Tibial artery (tissue), 4 donors: ENCODE results near the gene TBCD.

Experiments
- DNase-seq, 2 donors: peaks; one replicate each; pipeline ENCODE4 v3.0.0-alpha.2; 2019
- H3K27ac ChIP-seq, 2 donors: fragments of 200-600 bp; sonication (generic) in 1 of 2; 1 replicate in 1 of 2; 2 replicates in 1 of 2; pipeline ENCODE4 v1.5.1; 2018 to 2019; ENCODE audit warnings: mild to moderate bottlenecking in 1 of 2
- H3K27me3 ChIP-seq, 2 donors: fragments of 200-600 bp; sonication (generic) in 1 of 2; one replicate each; pipeline versions ENCODE4 v1.5.1 to v1.6.0; 2016 to 2019
- H3K36me3 ChIP-seq, 3 donors: fragments of 200-600 bp; sonication (generic) in 2 of 3; one replicate each; pipeline ENCODE4 v1.5.1; 2016 to 2019; ENCODE audit warnings: mild to moderate bottlenecking in 2 of 3
- H3K4me1 ChIP-seq, 4 donors: fragments of 200-600 bp; sonication (generic) in 2 of 4; 1 replicate in 3 of 4; 2 replicates in 1 of 4; pipeline ENCODE4 v1.5.1; 2016 to 2019
- H3K4me3 ChIP-seq, 2 donors: fragments of 200-600 bp; sonication (generic) in 1 of 2; 1 replicate in 1 of 2; 2 replicates in 1 of 2; pipeline ENCODE4 v1.5.1; 2018 to 2019; ENCODE audit warnings: mild to moderate bottlenecking in 2 of 2
- H3K9me3 ChIP-seq, 3 donors: fragments of 200-600 bp; sonication (generic) in 1 of 3; one replicate each; pipeline ENCODE4 v1.5.1; 2016 to 2019
- CTCF ChIP-seq, 2 experiments: fragments of 200-600 bp in 1 of 2; fragments of 450-650 bp in 1 of 2; IDR thresholded peaks; one replicate each; pipeline ENCODE4 v1.5.1; 2017 to 2019; ENCODE audit warnings: antibody characterized with exemption in 2 of 2, mild to moderate bottlenecking in 1 of 2, moderate library complexity in 1 of 2
- intact Hi-C: fragments of 100-400 bp; cut with DNase I; formaldehyde crosslinking; loops from one replicate; pipeline ENCODE4 v1.15.0; 2023; ENCODE audit warnings: low total_unique reads

The TBCD gene

DNA sequence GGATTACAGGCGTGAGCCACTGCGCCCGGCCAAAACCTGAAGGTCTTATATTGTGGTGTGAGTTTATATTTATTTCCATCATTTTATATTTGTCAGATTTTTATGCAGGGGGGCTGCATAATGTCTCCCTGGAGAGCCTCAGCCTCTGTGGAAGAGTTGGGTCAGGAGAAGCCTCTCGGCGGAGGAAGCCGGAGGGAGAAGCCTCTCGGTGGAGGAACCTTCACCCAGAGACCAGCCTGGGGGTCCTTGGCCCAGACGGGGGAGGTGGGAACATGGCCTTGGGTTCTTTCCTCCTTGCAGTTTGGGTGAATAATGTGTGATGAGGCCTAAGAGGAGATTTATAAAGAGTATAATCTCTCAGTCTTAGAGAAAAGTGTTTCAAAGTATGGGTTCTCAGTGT lies 110.3 kb downstream of the TBCD start:
- Histone ChIP-seq H3K4me1 (peaks cover 0 to 41% (median 0%) of the 10 kb centered on the region in 4 donors), H3K36me3 (peaks cover 0 to 5% (median 0%) of the 10 kb centered on the region in 3 donors), H3K4me3 (no peak overlapping the region), H3K9me3 (no peaks in the 10 kb centered on the region), H3K27ac (no peak overlapping the region), H3K27me3 (no peaks in the 10 kb centered on the region)
- no peak for TF ChIP-seq CTCF (IDR thresholded peaks at IDR 0.05)
- intact Hi-C loops = no loop called here
- no peak for DNase-seq

DNA sequence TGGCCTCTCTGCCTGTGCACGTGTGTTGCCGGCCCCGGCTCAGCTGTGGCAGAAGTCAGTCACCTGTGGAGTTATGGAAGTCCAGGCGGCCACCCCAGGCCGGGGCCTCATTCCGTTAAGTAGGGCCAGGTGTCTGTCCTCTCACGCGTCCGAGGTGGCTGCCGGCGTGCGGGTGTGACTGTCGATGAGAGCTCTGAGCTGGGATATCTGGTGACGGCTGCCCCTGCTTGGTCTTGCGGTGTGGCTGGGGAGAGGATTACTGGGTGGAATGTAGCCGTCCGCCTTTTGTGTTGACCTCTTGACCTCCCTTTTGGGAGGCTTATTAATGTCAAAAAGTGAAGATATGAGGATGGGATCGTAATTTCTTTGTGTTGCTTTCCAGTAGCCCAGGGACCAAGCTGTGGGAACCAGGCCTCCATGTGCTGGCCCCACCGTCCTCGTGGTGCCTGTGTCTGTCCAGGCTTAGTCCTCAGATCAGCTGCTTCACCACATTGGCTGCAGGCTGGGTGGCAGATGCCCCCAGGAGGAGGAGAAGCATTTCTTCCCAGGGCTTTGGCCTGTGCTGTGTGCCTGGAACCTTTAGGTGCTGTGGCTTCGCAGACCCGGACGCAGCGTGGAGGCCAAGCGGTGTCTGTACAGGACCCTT lies 111.0 kb downstream of the TBCD start:
- no peak for DNase-seq
- intact Hi-C loops = no loop called here
- H3K36me3 ChIP-seq = peaks cover 0 to 5% (median 0%) of the 10 kb centered on the region in 3 donors
- H3K9me3 ChIP-seq = no peaks in the 10 kb centered on the region
- no peaks in the 10 kb centered on the region for H3K27me3 ChIP-seq
- peaks cover 0 to 42% (median 0%) of the 10 kb centered on the region in 4 donors for H3K4me1 ChIP-seq
- no peak for TF ChIP-seq CTCF (IDR thresholded peaks at IDR 0.05)
- no peak overlapping the region for H3K27ac ChIP-seq
- no peak overlapping the region for H3K4me3 ChIP-seq

DNA sequence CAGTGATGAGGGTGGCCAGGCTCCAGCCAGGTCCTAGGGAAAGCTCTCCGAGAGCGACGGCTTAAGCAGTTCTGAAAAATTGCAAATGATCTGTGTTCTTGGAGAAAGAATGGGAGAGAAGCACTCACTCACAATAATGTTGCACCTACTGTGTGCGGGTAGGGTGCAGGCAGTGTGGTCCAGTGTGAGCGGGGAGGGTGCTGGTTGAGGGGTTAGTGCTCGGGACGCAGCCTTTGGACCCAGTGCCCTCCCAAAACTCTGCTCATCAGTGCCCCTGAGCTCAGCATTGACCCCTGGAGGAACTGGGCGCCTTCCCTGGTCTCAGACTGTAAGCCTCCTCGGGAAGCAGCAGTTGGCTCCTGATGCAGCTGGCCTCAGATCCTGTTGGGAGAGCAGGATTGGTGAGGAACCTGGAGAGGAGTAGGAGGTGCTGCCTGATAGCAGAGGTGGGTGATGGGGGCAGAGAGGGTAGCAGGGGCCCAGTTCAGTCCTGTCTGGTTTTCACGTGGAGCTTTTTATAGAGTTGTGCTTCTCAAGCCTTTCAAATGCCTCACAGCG lies 111.6 kb downstream of the TBCD start:
- no peaks in the 10 kb centered on the region for H3K27me3 ChIP-seq
- no peak for TF ChIP-seq CTCF (IDR thresholded peaks at IDR 0.05)
- no peak overlapping the region for H3K27ac ChIP-seq
- H3K9me3 ChIP-seq = no peaks in the 10 kb centered on the region
- H3K4me3 ChIP-seq = no peak overlapping the region
- H3K4me1 ChIP-seq = peaks cover 0 to 42% (median 0%) of the 10 kb centered on the region in 4 donors
- H3K36me3 ChIP-seq = peaks cover 0 to 5% (median 0%) of the 10 kb centered on the region in 3 donors
- intact Hi-C loops = no loop called here
- DNase-seq = no peak

DNA sequence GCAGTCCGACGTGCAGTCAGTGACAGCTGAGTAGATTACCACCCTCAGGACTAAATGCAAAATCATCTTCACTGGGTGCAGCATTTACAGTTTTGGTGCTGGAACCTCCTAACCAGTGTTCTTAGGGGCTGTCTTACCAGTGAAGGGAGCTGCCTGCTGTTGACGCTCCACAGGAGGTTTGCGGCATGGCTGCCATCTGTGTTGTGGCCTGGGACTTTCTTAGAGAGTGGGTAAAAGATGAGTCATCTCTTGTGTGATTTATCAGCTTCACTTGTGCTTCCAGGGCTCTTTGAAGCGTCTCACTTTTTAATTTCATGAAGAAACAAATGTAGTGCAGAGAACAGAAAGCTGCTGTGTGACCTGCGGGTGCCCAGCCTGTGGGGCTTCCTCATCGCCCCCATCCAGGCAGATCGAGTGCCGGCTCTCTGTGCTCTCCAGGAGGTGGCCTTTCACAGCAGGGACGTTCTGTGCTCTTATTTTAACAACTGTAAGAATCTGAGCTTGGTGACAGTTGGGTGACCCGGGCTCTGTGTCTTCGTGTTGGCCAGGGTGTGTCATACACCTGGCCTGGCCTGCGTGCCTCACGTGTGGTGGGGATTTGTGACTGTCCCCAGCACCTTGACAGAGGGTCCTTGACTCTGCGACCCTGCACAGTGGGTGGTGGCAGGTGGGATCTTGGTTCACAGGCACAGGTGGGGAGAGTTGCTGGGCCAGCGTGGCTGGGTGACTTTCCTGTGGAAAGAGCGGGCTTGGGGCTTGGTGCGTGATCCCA lies 112.3 kb downstream of the TBCD start:
- TF ChIP-seq CTCF (IDR thresholded peaks at IDR 0.05) = no peak
- Histone ChIP-seq H3K27me3 (no peaks in the 10 kb centered on the region), H3K27ac (no peak overlapping the region), H3K9me3 (no peaks in the 10 kb centered on the region), H3K36me3 (peaks cover 0 to 5% (median 0%) of the 10 kb centered on the region in 3 donors), H3K4me3 (no peak overlapping the region), H3K4me1 (peaks cover 0 to 38% (median 0%) of the 10 kb centered on the region in 4 donors)
- intact Hi-C loops = no loop called here
- no peak for DNase-seq

DNA sequence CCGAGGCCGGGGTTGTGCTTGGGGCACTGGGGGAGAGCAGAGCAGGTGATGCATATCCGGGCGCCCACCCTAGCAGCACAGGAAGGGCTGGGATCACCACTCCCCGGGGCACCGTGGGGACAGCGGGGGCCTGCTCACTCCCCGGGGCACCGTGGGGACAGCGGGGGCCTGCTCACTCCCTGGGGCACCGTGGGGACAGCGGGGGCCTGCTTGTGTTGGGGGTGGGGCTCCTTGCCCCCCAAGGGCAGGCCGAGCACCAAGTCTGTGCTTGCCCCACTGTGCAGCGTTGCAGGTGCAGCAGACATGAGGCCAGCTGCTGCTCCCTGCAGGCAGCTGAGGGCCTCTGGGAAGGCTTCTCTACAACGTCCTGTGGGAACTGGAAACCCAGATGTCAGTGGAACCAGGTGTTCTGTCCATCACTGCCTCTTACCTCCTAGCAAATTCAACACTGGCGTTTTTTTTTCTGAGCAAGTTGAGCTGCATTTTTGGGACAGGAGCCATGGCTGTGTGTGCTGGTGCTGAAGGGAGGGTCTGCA lies 112.9 kb downstream of the TBCD start:
- peaks cover 0 to 33% (median 0%) of the 10 kb centered on the region in 4 donors for H3K4me1 ChIP-seq
- H3K27me3 ChIP-seq = no peaks in the 10 kb centered on the region
- no peak for DNase-seq
- TF ChIP-seq CTCF (IDR thresholded peaks at IDR 0.05) = no peak
- peaks cover 0 to 8% (median 0%) of the 10 kb centered on the region in 3 donors for H3K36me3 ChIP-seq
- no peaks in the 10 kb centered on the region for H3K9me3 ChIP-seq
- H3K4me3 ChIP-seq = no peak overlapping the region
- intact Hi-C loops = no loop called here
- no peak overlapping the region for H3K27ac ChIP-seq
